HG02885 (cell line): ENCODE results near the gene FGF14.

ENCODE experiments used
- ATAC-seq: cut with Tn5 transposase; IDR thresholded peaks from one replicate; pipeline ENCODE4 v1.9.1; 2021; ENCODE audit warnings: mild to moderate bottlenecking; ENCODE audit not compliant: unreplicated experiment, poor library complexity

The FGF14 gene

DNA sequence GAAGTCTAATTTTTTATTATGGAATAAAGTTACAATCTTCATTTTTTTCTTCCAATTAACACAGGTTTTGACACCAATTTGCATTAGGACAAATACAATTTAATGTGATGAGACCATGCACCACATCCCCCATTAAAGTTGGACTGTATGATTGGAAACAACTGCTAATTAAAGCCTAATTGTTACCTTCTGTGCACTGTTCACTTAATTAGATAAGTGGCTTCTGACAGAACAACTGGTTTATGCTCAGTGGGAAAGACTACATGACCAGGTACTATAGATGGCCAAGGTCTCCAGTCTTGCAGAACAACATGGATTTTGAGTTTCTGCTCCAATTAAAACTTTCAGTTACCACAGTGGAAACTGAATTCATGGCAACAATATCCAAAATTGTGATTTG lies 198.1 kb downstream of the FGF14 start:
- no peak for ATAC-seq

DNA sequence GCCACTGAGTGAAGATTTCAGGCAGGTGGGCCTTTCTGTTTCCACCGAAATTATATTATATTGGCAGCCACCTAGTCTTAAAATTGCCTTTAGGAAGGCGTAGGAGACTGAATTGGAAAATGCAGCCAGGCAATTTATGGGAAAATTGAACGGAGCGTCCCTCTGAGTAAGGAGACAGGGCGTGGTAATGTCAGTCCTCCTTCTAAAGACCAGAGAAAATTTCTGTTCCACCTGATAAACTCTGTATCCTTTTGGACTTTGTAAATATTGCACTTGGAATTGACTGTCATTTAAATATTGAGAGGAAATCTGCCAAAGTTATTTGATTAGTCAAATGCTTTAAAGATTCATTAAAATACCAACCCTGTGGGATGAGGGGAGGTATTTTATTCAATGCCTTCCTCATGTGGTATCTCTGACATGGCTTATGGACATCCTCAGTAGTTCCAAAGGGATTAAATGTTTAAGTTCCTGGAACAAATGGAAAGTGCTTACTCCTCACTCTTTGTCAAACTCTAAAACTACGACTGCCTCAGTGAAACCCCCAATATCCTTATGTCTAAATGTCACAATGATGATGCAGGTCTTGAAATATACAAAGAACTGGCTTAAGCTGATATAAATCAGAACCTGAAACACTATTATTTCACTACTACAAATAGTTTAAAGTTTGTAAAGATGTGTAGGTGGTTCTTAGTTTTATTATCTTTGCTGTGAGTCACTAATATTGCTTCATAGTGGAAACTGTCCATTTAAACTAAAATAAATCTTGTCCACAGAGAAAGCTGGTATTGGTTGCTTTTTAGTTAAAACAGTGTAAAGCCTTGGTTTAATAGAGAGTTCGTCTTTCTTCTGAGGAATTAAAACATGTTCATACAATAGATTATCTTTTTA lies 203.2 kb downstream of the FGF14 start:
- no peak for ATAC-seq

DNA sequence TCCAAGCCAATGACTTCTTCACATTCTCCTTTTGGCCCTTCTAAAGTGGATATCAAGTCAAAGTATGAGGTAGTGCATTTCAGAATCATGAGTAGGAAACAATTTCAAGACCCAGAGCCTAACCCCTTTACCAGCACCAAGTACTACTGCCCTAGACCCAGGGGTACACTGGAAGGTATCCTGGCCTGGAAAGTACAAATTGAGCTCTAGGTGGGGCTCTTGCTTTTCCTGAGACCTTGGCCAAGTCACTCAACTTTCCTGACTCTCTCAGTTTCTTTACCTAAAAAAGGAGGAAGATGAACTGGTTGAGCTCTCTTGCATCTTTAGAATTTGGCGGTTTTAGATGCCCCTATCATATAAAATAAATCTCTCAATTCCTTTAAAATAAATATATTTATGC lies 204.7 kb downstream of the FGF14 start:
- ATAC-seq, result no peak

DNA sequence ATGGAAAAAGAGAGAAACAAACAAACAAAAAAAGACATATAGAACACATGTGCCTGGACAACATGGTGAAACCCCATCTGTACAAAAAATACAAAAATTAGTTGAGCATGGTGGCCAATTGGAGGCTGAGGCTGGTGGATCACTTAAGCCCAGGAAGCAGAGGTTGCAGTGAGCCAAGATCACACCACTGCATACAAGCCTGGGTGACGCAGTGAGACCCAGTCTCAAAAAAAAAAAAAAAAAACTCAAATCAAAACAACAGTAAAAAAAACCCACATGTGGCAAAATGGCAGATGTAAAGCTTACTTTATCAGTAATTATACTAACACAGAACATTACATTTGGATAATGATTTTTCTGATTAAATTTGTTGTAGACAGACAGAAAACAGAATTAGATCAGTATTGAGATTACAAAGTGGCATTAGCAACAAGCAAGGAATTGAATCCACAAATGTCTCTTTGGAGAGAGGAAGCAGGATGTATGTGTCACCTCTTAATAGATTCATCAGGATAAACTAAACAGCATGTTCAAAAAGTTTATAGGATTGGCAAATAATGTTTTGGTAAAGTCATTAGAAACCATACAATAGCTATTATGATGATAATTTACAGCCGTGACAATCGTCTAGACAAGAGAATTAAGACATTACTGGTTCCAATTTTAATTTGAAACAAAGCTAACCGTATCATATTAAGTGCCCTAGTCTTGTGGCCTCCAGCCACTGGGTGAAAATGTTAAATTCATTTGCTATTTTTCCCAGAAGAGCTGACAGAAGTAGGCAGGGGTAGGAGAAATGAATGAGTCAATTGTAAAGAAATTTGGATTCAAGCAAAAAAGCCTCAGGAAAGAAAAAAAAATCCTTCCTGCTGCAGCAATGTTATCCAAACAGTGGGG lies 206.0 kb downstream of the FGF14 start:
- no peak for ATAC-seq

DNA sequence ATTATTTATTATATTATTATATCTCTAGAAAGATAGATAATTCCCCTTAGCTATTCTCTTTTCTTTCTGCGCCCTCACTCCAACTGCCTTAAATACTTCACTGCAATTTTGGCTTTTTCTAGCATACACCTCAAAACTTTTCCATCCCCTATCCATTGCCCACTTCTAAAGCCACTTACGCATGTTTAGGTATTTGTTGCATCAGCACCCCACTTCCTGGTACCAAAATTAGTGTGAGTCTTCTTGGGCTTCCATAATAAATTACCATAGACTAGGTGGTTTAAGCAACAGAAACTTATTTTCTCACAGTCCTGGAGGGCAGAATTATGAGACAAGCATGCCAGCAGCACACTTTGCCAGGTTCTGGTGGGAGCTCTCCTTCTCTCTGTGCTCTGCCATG lies 209.0 kb downstream of the FGF14 start:
- ATAC-seq, result no peak

DNA sequence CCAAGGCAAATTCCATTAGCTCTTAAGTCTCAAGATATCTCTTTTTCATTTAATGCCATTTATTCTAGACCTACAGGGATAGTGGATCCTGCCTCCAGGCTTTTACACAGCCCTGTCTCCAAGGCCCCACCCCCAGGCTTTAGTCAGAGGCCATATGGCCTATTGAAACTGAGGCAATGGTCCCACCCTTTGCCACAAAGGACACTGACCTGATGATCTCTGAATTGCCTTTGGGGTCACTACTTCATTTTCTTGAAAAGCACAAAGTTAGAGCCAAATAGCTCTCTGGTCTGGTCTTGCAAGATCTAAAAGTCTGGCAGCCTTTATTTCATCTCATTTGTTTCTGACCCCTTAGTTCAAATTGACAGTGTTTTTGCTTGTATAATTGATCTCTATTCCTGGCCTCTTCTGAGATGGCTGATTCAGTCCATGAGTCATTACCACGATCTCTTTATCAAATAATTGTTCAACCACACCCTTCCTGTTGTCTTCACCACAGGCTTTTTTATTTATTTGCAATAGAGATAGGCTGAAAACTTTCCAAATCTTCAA lies 209.8 kb downstream of the FGF14 start:
- no peak for ATAC-seq

DNA sequence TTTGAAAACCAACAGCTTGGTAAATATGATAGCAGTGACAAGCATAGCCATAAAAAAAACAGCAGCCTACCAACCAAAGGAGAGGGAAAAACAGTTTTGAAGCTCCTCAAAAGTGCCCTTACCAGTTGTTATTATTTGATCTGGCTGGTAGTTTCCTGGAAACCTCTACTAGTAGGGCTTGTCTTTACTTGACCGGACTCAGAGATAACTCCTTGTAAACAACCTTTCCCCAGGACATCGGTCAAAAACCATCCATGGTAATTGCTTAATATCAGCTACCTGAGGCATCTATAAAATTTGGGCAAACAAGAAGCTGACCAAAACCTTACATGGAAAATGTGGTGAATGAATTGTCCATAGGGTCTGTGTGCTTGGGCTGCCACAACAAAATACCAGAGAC lies 210.9 kb downstream of the FGF14 start:
- ATAC-seq, result no peak

DNA sequence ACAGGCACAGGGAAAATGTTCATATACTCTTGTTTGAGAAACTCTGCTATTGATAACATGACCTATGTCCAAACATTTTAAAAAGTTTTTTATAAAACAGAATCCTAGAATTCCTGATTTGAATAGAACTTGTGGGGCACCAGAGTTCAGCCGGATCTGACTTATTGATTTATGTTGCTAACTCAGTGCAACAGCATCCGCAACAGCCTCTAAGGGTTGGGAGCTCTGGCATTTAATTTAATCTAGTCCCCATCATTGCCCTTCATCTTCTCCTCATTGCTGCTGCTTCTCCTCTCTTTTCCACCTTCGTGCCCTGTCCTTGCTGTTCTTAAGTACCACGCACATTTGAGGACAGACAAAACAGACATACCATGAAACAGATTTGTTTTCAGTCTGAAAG lies 214.5 kb downstream of the FGF14 start:
- no peak for ATAC-seq

DNA sequence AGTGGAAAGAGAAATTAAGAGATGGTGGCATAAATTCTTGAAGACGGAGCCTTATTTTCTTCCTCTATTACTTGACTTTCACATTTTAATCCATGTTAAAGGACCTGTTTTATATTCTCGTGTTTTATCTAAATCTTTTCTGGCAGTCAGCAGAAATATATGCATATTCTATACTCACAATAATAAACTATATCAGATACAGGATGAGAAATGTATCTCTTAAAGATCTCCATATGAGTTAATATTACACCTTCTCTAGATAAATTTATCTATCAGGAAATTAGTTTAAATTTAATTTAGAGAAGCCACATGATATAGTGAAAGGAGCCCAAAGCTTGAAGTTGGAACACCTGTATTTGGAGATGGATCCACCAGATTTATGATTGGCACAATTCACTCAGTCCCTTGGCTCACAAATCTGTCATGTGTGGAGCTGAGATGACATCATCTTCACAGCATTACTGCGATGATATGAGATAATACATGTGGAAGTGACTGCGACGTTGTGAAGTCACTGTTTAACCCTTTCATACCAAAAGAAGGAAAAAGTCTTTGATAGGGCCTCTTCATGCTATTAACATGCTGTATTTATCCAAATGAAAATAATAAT lies 216.4 kb downstream of the FGF14 start:
- ATAC-seq, result no peak

DNA sequence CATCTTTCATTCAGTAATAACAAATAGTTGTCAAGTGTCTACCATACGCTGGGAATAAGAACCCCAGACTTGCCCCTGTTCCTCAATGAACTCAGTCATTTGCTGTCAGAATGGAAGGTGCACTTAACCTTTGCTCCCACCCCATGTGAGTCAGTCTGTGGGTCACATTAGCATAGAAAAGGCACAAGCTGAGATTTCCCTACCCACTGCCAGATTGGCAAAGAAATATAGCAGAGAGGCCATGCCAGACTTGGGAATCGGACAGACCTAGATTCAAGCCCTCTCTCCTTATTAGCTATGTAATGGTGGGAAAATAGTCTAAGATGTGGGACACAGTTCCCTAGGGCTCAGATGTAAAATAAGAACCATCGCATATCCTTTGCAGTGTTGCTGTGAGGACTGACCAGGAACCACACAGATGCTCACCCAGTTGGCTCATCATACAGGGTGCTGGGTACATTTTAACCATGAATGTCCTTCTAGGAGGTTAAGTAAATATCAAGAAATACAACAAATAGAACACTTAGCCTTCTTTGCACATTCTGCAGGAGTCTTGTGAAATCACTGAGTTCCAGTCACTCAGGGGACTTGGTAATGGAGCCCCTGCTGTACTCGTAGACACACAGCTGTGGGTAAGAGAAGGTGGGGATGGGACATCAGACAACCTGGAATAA lies 218.2 kb downstream of the FGF14 start:
- no peak for ATAC-seq

DNA sequence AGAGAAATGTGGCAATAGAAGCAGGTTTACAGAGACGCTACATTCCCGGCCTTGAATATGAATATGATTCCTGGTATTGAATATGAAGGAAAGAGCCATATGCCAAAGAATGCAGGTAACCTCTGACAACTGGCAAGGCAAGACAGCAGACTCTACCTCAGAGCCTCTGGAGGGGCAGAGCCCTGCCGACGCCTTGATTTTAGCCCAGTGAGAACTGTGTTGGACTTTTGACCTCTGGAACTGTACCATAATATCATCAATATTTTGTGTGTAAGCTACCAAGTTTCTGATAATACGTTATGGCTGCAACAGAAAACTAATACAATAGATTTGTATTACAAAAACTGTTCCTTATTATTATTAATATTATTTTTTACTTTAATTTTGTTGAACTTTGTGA lies 219.7 kb downstream of the FGF14 start:
- ATAC-seq, result no peak

DNA sequence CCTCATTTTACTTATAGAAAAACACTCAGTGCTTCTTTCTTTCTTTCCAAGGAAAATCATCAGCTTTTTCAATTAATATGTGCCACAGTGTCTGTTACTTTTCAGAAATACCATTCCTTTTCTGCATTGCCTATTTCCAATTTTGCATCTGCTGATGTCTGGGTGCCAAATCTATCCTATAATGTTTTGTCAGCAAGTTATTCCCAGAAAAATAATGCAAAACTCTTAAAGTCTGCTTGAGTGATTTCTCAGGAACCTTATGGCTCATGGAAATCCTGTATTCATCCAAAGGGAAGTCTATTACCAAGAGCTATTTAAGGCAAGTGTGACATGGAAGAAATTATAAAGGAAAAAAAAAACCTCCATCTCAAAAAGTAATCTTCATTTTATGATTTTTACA lies 224.4 kb downstream of the FGF14 start:
- no peak for ATAC-seq

DNA sequence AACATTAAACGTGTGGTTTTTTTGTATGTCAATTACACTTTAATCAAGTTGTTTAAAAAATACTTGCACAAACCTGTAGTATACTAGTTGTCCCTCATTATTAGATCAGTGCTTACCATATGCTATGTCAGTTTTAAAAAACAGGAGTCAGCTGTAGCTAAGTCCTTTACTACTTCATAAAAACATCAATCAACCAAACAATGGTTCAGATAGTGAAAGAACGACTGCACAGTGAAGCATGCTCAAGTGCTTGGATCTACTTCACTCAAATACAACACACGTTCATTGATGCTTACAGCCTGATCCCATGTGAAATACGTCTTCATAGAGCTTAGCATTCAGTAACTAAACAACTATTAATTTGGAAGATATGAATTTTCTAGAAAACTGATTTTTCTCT lies 225.0 kb downstream of the FGF14 start:
- no peak for ATAC-seq

DNA sequence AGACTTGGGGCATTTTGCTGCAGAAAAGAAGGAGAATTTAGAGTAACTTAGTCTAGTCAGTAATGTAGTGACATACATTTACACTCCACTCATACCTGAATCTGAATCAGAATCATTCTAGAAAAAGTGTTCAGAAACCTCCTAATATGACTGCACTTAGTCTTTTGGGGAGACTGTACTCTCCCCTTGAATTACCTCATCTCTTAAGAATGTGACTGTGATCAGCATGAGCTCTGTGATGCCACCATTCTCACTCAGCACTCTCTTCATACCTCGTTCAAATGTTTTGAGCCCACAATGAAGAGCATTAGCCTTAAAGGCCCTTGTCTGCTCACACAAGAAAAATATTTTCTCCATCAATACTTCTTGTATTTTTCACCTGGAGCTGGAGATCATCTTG lies 229.4 kb downstream of the FGF14 start:
- no peak for ATAC-seq

DNA sequence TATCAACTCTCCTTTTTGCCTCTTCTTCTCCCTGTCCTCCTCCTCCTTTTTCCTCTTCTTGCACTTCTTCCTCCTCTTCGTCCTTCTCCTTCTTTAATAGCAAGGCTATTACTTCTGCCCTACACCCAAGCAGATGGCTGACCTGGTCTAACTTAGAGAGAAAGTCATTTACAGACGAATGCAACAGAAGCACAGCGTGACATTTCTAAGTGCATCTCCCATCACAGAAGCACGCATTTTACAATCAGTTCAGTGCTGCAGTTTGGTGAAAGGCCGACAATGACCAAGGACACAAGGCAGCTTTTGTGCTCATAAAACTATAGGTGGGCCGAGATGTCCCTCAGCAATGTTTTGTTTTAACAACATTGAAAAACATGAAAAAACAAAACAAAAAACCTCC lies 231.5 kb downstream of the FGF14 start:
- no peak for ATAC-seq

DNA sequence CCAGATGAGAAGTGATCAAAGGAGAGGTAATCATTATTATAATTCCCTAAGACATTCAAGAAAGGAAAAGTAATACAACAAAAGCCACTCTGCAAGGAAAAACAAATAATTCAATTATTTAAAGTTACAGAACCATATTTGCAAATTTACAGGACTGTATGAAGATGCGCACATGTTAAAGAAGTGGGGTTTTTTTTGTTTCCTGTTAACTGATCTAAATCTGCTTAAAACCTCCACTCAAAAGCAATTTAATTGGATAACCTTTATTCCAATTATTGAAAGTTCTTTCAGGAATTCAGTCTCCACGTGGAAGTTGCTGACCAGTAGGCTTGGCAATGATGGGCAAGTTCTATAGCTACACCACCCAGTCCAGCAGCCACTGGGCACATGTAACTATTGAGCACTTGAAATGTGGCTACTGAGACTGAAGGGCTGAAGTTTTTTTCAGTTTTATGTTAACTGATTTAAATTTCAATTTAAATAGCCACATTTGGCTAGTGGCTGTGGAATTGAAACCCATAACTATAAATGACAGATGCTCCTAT lies 232.3 kb downstream of the FGF14 start:
- no peak for ATAC-seq

DNA sequence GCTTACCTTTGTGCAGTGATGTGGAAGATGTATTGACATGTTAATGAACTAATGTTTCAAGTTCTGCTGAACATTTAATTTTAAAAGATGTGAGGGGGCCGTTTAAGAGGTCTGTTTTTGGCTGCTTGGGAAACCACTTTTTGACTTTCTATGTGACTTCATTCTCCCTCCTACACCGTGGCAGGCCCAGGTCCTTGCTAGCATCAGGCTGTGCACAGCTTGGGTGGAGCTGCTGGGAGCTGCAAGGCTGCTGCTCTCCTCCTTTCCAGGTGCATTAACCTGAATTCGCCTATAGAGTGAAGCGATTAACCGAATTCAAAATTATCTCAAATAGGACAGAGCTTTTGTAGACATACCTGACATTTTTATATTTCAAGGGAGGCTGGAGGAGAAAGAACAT lies 249.1 kb downstream of the FGF14 start:
- no peak for ATAC-seq

DNA sequence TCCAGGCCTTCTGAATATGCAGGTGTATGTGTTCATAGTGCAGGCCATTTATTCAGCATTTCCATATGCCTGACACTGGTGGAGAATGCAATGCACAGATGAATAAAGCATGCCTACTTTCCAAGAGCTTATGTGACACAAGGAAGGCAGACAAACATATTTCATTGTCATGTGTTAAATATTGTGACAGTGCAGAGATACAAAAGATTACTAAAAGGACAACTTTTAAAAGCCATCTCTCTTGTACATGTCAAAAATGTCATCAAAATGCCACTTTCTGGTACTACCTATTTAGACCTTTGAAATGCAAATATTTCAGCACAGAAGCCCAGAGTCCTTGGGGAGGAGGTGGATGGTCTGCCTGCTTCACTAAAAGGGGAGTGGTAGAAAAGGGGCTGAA lies 254.5 kb downstream of the FGF14 start:
- ATAC-seq, result no peak

DNA sequence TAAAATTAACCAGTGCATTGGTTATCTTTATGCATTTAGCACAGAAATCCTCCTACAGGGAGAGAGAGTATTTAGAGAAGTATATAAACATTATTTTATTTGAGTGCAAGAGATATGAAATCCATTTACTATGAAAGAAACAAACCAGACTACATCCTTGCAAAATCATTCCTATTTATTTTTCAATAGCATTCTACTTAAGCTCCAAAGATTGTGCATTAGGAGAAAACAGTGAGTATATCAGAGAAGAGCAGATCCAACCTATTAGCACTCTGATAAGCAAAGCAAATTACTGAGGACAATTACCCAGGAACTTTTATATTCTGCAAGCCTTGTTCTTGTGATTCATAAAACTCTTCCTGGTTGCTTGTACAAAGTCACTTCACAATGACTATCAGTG lies 256.1 kb downstream of the FGF14 start:
- no peak for ATAC-seq

DNA sequence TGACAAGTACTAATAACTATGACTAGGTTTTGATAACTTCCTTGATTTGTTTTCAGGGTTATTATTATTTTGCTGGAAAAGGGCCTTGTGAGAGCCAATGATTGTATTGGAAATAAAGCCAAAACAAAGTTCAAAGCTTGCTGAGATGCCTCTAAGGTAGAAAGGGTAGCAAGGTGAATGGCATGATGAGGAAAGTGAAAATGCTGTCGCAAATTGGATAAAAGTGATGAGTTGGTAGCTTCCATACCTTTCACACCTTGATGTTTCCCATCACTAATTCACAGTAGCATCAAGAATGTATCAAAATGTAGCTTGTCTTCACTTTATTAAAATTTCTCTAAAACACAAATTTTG lies 259.4 kb downstream of the FGF14 start:
- ATAC-seq, result no peak
